22Rv1 (cell line): ENCODE results near the gene MAMLD1.

Experiments used
- H3K27ac ChIP-seq: fragments of 450-650 bp; 2 replicates; pipeline ENCODE4 v1.5.1; 2017
- CTCF ChIP-seq: fragments of 450-650 bp; IDR thresholded peaks from 2 replicates; pipeline ENCODE4 v1.5.1; 2017; ENCODE audit warnings: mild to moderate bottlenecking
- ZFX ChIP-seq: fragments of 450-650 bp; IDR thresholded peaks from 2 replicates; pipeline ENCODE4 v1.6.1; 2017; ENCODE audit warnings: antibody characterized with exemption, borderline replicate concordance

Gene MAMLD1

GRCh38 chrX:150482537-150483206, 119.6 kb downstream of the MAMLD1 start:
- no peak overlapping the region for H3K27ac ChIP-seq
- TF ChIP-seq ZFX (no peak), CTCF (no peak)

GRCh38 chrX:150483356-150483985, 120.4 kb downstream of the MAMLD1 start:
- no peak overlapping the region for H3K27ac ChIP-seq
- TF ChIP-seq ZFX (no peak), CTCF (no peak)

GRCh38 chrX:150486011-150486410, 122.9 kb downstream of the MAMLD1 start:
- no peak overlapping the region for H3K27ac ChIP-seq
- TF ChIP-seq ZFX (no peak), CTCF (peak; percentile 59)

GRCh38 chrX:150487369-150488094, 124.4 kb downstream of the MAMLD1 start:
- no peak overlapping the region for H3K27ac ChIP-seq
- TF ChIP-seq CTCF, result no peak
- TF ChIP-seq ZFX, result no peak

- TF ChIP-seq CTCF, result no peak
- no peak for TF ChIP-seq ZFX
- H3K27ac ChIP-seq, result no peak overlapping the region
Observed at GRCh38 chrX:150489359-150490015, 126.4 kb downstream of the MAMLD1 start.

GRCh38 chrX:150495496-150495895, 132.4 kb downstream of the MAMLD1 start:
- H3K27ac ChIP-seq, result no peak overlapping the region
- TF ChIP-seq CTCF, result no peak
- TF ChIP-seq ZFX, result no peak
